Endometrium (tissue), 2 donors: ENCODE results near the gene PIK3CA.

ENCODE experiments used
- FAIRE-seq: peaks from 2 replicates; lab custom pipeline; 2012; peaks lifted over from hg19 to GRCh38; lab: Jason Lieb, UNC
- donor health status: control.
- donor health status: control.

PIK3CA gene

GRCh38 chr3:179158336-179159039 lies 10.3 kb downstream of the PIK3CA start:
- no peak for FAIRE-seq

- FAIRE-seq = no peak
Observed at GRCh38 chr3:179163503-179163902, 15.3 kb downstream of the PIK3CA start.

GRCh38 chr3:179164857-179165256 lies 16.7 kb downstream of the PIK3CA start:
- FAIRE-seq = no peak

- no peak for FAIRE-seq
Observed at GRCh38 chr3:179166561-179167201, 18.5 kb downstream of the PIK3CA start.

GRCh38 chr3:179168918-179169317 lies 20.8 kb downstream of the PIK3CA start:
- no peak for FAIRE-seq

GRCh38 chr3:179172546-179172945 lies 24.4 kb downstream of the PIK3CA start:
- no peak for FAIRE-seq

- FAIRE-seq = no peak
Observed at GRCh38 chr3:179174316-179174715, 26.2 kb downstream of the PIK3CA start.

GRCh38 chr3:179174898-179175297 lies 26.7 kb downstream of the PIK3CA start:
- no peak for FAIRE-seq

- FAIRE-seq = peak; percentile 94
Observed at GRCh38 chr3:179175358-179175757, 27.2 kb downstream of the PIK3CA start.

GRCh38 chr3:179177611-179178010 lies 29.5 kb downstream of the PIK3CA start:
- FAIRE-seq = no peak

GRCh38 chr3:179179256-179179655 lies 31.1 kb downstream of the PIK3CA start:
- no peak for FAIRE-seq

- no peak for FAIRE-seq
Observed at GRCh38 chr3:179179979-179180759, 32.0 kb downstream of the PIK3CA start.

GRCh38 chr3:179181021-179181472 lies 32.9 kb downstream of the PIK3CA start:
- peak; percentile 48 for FAIRE-seq

GRCh38 chr3:179181993-179182551 lies 33.9 kb downstream of the PIK3CA start:
- no peak for FAIRE-seq

GRCh38 chr3:179182902-179183301 lies 34.7 kb downstream of the PIK3CA start:
- no peak for FAIRE-seq

- FAIRE-seq = no peak
Observed at GRCh38 chr3:179184826-179185225, 36.7 kb downstream of the PIK3CA start.

GRCh38 chr3:179186426-179186825 lies 38.3 kb downstream of the PIK3CA start:
- FAIRE-seq = no peak

GRCh38 chr3:179189759-179190158 lies 41.6 kb downstream of the PIK3CA start:
- no peak for FAIRE-seq

- no peak for FAIRE-seq
Observed at GRCh38 chr3:179190581-179190980, 42.4 kb downstream of the PIK3CA start.

- FAIRE-seq = no peak
Observed at GRCh38 chr3:179192542-179192941, 44.4 kb downstream of the PIK3CA start.

GRCh38 chr3:179194931-179195330 lies 46.8 kb downstream of the PIK3CA start:
- no peak for FAIRE-seq

GRCh38 chr3:179196098-179196497 lies 47.9 kb downstream of the PIK3CA start:
- no peak for FAIRE-seq

GRCh38 chr3:179196700-179197099 lies 48.5 kb downstream of the PIK3CA start:
- FAIRE-seq = no peak
